Measurements from ENCODE around the gene PRKAR1A.

Gene PRKAR1A

GRCh38 chr17:68535922-68536321 is 23.7 kb downstream of the PRKAR1A start:
- intact Hi-C loops (cut with DNase I): no loop called here
- DNase-seq: no peak

- intact Hi-C loops (cut with DNase I): no loop called here
These were observed 27.6 kb downstream of the PRKAR1A start for GRCh38 chr17:68539548-68540467.

GRCh38 chr17:68540981-68541380 is 28.8 kb downstream of the PRKAR1A start:
- DNase-seq: peak in 1 of 10 donors; percentile 52
- intact Hi-C loops (cut with DNase I): no loop called here

More at GRCh38 chr17:68539548-68540467, 27.6 kb downstream of the PRKAR1A start:
- DNase-seq: peak in 4 of 10 donors; percentile 16 to 83 (median 44)

DNA sequence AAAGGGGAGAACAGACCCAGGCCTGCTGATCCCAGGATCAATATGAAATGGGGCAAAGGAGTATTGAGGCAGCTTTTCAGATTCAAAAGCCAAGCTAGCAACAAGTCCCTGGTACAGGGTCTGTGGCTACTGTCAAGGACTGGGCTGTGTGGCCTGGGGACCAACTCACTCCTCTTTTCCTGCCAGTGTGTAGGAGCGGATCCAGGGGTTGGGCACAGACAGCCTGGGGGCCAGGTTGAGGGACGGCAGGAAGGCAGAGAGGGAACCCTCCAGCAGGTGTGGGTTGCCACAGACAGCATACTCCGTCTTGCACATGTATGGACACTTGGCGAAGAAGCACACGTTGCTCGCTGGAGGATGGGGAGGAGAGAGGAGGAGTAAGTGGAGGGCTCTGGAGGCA is 29.6 kb downstream of the PRKAR1A start:
- no peak for DNase-seq
- intact Hi-C loops (cut with DNase I): no loop called here

DNA sequence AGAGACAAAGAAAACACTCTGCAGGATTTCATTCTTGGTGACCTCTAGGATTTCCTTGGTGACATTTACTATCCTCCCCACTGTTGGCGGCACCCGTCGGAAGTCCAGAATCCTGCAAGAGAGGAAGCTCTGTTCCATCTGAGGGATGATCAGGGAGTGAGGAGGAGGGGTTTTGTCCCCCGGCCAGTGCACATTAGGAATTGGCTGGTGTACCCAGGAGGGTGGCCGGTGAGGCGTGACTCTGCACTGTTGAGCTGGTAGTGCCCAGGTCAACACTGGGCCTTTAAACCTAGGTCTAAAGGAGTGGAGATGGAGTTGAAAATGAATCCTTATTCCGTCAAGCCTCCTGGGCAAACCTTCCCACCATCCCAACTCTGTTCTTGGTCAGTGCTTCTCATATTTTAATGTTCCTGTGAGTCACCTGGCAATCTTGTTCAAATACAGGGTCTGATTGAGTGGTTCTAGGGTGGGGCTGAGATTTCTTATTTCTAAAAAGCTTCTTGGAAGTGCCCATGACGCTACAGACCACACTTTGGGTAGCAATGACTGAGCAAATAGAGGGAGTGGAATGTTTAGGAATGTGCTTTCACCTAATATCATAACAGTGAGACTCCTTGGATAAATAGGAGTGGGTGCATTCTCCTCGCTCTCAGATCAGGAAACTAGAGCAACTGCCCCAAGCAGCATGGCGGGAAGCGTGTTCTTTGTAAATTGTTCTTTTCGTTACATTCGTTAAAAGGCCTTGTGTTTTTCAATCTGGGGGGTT is 30.7 kb downstream of the PRKAR1A start:
- intact Hi-C loops (cut with DNase I): no loop called here
- no peak for DNase-seq

GRCh38 chr17:68544111-68544915 is 32.1 kb downstream of the PRKAR1A start:
- DNase-seq: no peak
- intact Hi-C loops (cut with DNase I): no loop called here

DNA sequence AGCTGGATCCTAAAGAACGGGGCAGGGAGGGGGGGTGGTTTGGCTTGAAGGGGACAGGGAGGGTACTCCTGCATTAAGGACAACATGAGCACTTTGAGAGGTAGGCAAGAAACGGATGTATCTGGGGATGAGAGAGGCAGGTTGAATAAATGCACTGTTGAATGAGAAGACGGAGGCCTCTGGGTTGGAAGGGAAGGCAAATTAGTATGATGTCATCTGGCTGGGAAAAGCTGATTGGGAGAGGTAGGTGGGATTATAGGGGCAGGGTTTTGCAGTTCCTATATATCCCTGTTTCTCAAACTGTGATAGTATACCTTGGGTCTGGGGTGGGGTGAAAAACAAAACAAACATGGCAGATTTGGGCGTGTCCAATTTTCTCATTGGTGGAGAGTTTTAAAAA is 44.3 kb downstream of the PRKAR1A start:
- DNase-seq: no peak
- intact Hi-C loops (cut with DNase I): no loop called here

DNA sequence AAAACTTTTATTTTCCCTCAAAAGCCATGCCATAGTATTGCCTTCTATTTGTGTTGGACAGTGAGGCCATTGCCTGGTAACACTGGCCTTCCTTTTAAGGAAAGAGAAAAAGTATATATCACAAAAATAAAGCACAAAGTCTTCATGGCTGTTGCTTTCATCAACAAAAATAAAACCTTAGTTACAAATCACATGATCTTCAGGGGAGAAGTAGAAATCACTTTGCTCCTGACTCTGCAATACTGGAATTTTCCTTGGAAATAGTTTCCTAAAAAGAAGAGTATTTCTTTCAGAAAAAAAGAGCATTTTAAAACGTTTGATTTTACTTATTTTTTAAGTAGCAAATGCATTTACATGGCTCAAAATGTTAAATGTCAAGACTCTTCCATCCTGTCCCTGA is 47.1 kb downstream of the PRKAR1A start:
- intact Hi-C loops (cut with DNase I): no loop called here
- DNase-seq: no peak

DNA sequence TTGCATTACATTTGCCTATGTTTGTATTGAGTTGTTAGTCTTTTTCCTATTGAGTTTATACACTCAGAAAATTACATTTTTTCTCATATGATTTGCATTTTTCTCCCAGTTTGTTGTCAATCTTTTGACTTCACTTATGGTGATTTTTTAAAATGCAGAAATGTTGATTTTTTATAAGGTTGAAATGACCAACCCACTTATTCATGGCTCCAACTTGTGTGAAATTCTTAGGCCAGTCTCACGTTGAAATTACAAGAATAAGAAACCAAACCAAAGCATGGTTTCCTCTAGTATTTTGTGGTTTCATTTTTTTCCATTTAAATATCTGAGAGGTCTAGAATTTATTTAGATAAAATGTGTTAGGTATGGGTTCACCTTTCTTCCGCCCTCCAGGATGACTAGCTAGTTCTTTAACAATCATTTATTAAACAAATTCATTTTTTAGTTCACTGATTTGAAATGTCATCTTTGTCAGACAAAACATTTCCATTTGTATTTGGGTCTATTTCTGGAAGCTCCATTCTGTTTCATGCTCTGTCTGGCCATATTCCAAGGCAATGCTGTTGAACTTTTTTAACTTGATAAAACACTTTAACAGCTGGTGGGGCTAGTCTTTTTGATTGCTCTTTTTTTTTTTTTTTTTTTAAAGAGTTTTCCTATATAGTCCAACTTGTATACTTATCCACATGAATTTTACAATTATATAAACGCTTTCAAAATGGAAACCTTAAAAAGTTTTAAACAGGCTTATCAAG is 48.9 kb downstream of the PRKAR1A start:
- no peak for DNase-seq
- intact Hi-C loops (cut with DNase I): no loop called here

DNA sequence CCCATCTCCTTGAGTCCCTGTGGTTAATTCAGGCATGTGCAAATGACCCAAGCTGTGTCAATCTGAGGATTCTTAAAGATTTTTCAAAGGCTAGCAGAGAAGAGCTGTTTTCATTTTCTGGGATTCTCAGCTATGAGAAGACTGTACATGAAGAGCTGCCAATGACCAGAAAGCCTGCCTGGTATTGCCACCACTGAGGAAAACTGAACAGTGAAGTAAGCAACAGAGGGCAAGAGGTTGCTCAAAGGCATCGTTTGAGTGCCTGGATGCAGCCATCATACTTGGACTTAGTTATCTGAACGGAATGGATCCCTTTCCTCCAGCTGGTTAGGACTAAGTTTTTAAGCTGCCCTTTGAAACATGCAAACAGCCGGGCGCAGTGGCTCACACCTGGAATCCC is 50.5 kb downstream of the PRKAR1A start:
- intact Hi-C loops (cut with DNase I): no loop called here
- no peak for DNase-seq

DNA sequence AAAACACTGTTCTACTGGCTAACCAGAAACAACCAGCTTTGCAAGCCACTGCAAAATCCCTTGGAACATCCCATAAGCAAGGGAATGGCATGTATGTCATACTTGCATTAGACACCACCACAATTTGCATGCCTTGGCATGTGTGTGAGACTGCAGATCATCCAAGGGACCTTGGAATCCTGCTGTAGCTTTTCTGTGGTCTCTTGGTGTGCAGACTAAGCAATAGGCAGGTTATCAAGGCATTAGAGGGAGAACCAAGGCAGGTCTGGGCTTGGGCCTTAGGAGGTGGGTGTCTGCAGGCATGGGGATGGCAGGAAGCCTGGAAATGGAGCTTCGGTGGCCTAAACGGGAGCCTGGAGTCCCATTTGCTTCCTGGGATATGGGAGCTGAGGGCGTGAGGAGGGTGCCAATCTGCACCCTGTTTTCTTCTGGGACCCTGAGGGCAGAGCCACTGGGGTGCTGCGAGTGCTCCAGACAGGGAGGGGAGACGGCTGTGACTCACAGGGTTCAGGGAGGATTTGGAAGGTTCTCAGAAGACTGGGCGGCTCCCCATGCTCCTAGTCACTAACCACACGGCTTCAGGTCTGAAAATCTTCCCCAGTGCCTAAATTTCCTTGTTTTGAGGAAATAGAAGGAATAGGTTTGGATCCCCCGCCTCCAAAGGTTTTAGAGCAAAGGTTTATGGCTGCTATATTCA is 52.3 kb downstream of the PRKAR1A start:
- DNase-seq: no peak
- intact Hi-C loops (cut with DNase I): no loop called here

- intact Hi-C loops (cut with DNase I): no loop called here
- no peak for DNase-seq
These were observed 53.6 kb downstream of the PRKAR1A start for GRCh38 chr17:68565661-68566441.

DNA sequence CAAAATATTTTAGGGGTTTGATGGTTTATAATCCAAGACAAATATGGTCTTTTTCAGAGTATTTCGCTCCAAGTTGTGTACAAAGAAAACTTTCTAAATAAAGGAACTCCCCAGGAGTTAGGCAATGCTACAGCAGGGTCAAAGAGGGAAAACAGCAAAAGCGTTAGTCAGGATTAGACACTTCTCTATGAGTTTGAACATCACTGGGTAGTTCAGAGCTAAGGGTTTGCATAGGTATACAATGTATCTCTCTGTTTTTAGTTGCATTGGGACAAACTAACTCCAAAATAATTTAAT is 54.2 kb downstream of the PRKAR1A start:
- intact Hi-C loops (cut with DNase I): no loop called here
- no peak for DNase-seq

GRCh38 chr17:68567035-68567434 is 54.8 kb downstream of the PRKAR1A start:
- no peak for DNase-seq
- intact Hi-C loops (cut with DNase I): no loop called here

DNA sequence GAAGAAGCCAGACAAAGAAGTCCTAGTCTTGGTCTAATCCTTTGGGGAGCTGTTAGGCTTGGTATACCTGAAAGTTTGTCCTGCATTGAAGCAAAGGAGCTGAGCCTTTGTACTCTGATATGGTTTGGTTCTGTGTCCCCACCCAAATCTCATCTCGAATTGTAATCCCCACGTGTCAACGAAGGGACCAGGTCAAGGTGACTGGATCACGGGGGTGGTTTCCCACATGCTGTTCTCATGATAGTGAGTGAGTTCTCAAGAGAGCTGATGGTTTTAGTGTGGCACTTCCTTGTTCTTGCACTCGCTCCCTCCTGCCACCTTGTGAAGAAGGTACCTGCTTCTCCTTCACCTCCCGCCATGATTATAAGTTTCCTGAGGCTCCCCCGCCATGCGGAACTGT is 55.4 kb downstream of the PRKAR1A start:
- intact Hi-C loops (cut with DNase I): no loop called here
- no peak for DNase-seq

GRCh38 chr17:68568581-68568980 is 56.4 kb downstream of the PRKAR1A start:
- no peak for DNase-seq
- intact Hi-C loops (cut with DNase I): no loop called here

GRCh38 chr17:68569346-68569745 is 57.1 kb downstream of the PRKAR1A start:
- no peak for DNase-seq
- intact Hi-C loops (cut with DNase I): no loop called here

DNA sequence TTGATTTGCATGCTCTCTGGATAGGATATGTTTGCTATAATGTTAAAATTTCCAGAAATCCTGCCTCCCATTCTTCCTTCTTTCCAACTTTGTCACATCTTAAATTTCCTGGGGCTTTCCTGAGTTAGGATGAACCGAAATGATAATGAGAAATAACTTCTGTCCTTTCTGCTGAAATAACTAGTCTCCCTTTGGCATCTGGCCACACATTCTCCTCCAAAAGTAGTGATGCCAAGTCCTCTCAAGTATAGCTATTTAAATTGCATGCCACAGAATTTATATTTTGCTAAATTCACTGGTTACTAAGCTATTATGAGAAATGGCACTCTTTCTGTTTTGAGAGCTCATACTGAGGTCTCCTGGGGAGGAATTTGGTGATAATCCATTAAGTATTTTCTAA is 58.3 kb downstream of the PRKAR1A start:
- intact Hi-C loops (cut with DNase I): no loop called here
- peak in 1 of 10 donors; percentile 4 for DNase-seq

Measured in posterior cingulate gyrus (tissue), 11 donors.